GM20000 (cell line): ENCODE results near the gene GPATCH4.
"Not testable (repeated sequence)": the region's sequence is repeated elsewhere in the genome, so short reads cannot be mapped to it uniquely, and the experiment has no call there.

ENCODE experiments used
- DNase-seq: peaks from one replicate; pipeline ENCODE4 v3.0.0; 2012; ENCODE audit warnings: low spot score
- TF ChIP-seq, protein P1 (sequence below): IDR thresholded peaks from 2 replicates; pipeline ENCODE4 v1.5.1; 2012; ENCODE audit warnings: mild to moderate bottlenecking, control low read depth; ENCODE audit errors: extremely low read depth, missing control alignments

Gene GPATCH4

DNA sequence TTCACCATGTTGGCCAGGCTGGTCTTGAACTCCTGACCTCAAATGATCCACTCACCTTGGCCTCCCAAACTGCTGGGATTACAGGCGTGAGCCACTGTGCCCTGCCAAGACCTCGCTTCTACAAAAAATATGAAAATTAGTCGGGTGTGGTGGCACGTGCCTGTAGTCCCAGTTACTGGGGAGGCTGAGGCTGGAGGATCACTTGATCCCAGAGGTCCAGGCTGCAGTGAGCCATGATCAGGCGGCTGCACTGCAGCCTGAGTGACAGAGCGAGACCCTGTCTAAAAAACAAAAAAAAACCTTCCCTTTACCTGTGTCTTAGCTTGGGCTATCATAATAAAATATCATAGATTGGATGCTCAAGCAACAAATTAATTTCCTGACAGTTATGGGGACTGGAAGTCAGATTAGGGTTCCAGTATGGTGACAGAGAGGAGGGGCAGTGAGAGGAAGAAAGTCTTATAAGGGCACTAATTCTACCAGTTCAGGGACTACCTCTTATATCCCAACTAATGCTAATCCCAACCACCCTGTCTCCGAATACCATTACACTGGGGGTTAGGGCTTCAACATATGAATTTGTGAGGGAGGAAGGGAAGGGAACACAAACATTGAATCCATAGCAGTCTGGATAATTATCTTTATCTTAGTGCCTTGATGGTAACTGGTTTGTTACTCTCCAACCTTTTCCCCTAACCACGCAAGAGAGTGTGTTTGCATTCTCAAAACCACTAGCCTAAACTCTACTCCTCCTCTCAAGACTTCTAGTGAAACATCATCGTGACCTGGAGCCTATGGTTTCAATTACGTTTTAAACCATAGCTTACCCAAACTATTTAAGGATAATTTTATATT lies 10.7 kb downstream of the GPATCH4 start:
- no peak for DNase-seq
- TF ChIP-seq, protein P1, sequence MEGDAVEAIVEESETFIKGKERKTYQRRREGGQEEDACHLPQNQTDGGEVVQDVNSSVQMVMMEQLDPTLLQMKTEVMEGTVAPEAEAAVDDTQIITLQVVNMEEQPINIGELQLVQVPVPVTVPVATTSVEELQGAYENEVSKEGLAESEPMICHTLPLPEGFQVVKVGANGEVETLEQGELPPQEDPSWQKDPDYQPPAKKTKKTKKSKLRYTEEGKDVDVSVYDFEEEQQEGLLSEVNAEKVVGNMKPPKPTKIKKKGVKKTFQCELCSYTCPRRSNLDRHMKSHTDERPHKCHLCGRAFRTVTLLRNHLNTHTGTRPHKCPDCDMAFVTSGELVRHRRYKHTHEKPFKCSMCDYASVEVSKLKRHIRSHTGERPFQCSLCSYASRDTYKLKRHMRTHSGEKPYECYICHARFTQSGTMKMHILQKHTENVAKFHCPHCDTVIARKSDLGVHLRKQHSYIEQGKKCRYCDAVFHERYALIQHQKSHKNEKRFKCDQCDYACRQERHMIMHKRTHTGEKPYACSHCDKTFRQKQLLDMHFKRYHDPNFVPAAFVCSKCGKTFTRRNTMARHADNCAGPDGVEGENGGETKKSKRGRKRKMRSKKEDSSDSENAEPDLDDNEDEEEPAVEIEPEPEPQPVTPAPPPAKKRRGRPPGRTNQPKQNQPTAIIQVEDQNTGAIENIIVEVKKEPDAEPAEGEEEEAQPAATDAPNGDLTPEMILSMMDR: no peak

DNA sequence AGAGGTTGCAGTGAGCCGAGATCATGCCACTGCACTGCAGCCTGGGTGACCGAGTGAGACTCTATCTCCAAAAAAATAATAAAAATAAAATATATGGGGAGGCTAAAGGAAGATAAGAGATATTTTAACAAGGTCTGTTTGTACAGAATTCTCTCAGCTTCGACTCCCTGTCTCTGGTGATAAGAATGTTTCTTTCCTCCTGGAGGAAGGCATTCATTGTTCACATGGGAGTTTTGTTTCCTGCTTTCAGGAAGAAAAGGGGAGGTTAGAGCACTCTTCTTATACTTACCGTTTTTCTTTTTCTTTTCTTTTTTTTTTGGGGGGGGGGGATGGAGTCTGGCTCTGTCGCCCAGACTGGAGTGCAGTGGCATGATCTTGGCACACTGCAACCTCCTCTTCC lies 11.7 kb downstream of the GPATCH4 start:
- DNase-seq: no peak
- TF ChIP-seq, protein P1: no peak

DNA sequence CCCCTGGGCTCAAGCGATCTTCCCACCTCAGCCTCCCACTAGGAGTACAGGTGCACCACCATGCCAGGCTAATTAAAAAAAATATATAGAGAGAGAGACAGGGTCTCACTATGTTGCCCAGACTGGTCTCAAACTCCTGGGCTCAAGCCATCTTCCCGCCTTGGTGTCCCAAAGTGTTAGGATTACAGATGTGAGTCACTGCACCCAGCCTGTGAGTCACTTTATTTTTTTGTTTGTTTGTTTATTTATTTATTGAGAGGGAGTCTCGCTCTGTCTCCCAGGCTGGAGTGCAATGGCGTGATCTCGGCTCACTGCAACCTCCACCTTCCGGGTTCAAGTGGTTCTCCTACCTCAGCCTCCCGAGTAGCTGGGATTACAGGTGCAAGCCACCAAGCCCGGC lies 13.4 kb downstream of the GPATCH4 start:
- DNase-seq: not testable (repeated sequence)

DNA sequence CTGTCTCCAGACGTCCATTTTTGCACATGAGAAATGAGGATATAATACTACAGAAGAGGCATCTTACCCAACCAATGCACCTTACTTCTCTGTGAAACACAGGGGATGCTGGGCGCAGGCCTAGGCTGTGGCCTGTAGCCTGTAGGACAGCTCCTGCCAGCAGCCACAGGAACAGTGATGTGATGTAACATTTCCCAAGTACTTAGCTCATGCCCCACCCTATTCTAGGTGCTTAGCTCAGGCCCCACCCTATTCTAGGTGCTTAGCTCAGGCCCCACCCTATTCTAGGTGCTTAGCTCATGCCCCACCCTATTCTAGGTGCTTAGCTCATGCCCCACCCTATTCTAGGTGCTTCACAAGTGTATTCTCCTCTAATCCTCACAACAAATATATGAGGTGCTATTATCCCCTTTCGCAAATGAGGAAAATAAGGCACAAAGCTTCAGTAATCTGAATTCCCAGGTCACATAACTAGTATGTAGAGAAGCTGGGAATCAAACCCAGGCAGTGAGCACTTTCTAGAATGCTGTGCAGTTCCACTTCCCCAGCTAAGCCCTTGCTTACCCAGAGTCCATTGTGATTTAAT lies 14.3 kb downstream of the GPATCH4 start:
- TF ChIP-seq, protein P1: no peak

DNA sequence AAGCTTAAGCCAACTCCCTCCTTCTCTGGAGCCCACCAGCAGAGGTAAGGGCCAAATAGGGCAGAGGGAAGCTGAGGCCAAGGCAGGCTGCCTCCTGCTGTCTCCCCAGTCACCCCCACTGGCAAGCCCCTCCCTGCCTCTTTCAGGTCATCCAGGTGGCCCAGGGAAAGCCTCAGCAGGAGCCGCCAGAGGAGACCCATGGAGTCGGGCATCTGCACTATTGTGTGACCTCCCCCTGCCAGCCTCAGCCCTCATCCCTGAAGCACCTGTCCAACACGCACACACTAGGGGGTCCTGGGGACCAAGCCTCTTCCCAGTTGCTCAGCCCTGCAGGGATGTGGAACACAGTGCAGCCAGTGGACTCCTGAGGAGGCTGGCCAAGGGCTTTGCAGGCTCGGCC lies 15.0 kb downstream of the GPATCH4 start:
- DNase-seq: no peak
- TF ChIP-seq, protein P1: no peak

More for the DNA sequence above, 14.3 kb downstream of the GPATCH4 start:
- DNase-seq: no peak

DNA sequence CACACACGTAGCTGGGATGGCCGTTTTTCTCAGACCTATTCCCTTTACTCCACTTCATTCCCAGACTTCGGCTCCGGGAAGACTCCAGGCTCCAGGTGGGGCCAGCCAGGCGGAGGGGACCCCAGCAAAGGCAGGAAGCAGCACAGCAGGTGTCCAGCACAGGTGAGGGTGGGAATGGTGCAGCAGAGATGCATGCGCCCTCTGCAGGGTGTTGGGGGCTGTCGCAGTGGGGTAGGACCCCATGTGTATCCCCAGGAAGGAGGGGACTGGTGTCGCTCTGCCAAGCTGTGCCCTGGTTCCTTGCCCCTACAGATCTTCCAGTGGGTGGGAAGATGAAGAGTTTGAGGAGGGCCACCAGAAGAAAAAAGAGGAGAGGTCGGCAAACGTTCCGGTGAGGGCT lies 16.5 kb downstream of the GPATCH4 start:
- peak; percentile 36 for DNase-seq

DNA sequence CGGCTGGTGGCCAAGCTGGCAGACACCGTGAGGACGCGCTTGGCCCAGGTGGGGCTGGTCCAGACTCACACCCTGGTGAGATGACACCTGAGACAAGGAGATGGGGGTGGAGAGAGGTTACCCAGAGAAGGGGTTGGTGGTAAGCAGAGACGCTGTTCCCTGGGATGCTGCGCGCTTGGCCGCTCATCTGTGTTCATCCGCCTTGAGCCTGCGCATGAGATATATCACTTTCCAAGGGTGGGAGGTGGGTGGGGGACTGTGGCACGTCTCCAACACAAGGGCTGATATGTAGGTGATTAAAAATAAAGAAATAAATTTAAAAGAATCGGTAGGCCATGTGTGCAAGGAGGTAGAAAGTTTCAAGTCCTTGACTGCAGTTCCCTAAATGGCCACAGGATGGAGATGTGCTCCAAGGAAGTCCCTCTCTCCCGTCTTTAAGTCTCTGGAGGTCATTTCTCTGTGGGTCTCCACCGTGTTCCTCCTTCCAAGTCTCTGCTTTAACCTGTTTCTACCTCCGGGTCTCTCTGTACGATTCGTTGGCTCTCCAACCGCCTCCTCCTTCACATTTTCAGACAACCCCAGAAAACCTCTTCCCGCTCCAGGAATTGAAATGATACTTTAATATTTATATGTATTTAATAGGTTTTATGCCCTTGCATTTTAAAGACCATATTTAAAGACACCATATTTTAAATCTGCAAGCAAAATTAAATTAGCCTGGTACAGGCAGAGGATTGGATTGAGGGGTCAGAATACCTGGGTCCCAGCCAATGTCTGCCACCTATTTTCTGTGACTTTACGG lies 17.3 kb downstream of the GPATCH4 start:
- DNase-seq: peak; percentile 80

More for the DNA sequence above, 16.5 kb downstream of the GPATCH4 start:
- TF ChIP-seq, protein P1: peak; percentile 8

More for the DNA sequence above, 17.3 kb downstream of the GPATCH4 start:
- TF ChIP-seq, protein P1: peak; percentile 86
